Measurements from ENCODE around the gene PALLD.

Gene PALLD

GRCh38 chr4:168739886-168740285, 243.0 kb downstream of the PALLD start:
- H3K27ac ChIP-seq, result no peak overlapping the region
- no peak for TF ChIP-seq CTCF (conservative IDR thresholded peaks at IDR 0.05)

GRCh38 chr4:168740691-168741090, 243.8 kb downstream of the PALLD start:
- TF ChIP-seq CTCF (conservative IDR thresholded peaks at IDR 0.05), result no peak
- no peak overlapping the region for H3K27ac ChIP-seq

- no peak overlapping the region for H3K27ac ChIP-seq
- no peak for TF ChIP-seq CTCF (conservative IDR thresholded peaks at IDR 0.05)
These were observed 244.7 kb downstream of the PALLD start for GRCh38 chr4:168741281-168742173.

- TF ChIP-seq CTCF (conservative IDR thresholded peaks at IDR 0.05), result no peak
- H3K27ac ChIP-seq, result no peak overlapping the region
These were observed 246.3 kb downstream of the PALLD start for GRCh38 chr4:168743131-168743530.

- no peak for TF ChIP-seq CTCF (conservative IDR thresholded peaks at IDR 0.05)
- H3K27ac ChIP-seq, result no peak overlapping the region
These were observed 246.7 kb downstream of the PALLD start for GRCh38 chr4:168743601-168744000.

- H3K27ac ChIP-seq, result no peak overlapping the region
- TF ChIP-seq CTCF (conservative IDR thresholded peaks at IDR 0.05), result no peak
These were observed 247.2 kb downstream of the PALLD start for GRCh38 chr4:168744021-168744420.

- no peak for TF ChIP-seq CTCF (conservative IDR thresholded peaks at IDR 0.05)
- no peak overlapping the region for H3K27ac ChIP-seq
These were observed 252.0 kb downstream of the PALLD start for GRCh38 chr4:168748807-168749206.
